CD4-positive, alpha-beta T cell treated with Interleukin-4 for 1 hour (primary cell): ENCODE results near the gene STKLD1.

ENCODE experiments used
- DNase-seq, 2 donors: peaks; one replicate each; pipeline ENCODE4 v3.0.0-alpha.2; 2020 to 2022

The STKLD1 gene

GRCh38 chr9:133346021-133346785, 30.0 kb upstream of the STKLD1 start:
- no peak for DNase-seq

GRCh38 chr9:133347515-133347984, 28.6 kb upstream of the STKLD1 start:
- DNase-seq: peak; percentile 61 to 71

DNA sequence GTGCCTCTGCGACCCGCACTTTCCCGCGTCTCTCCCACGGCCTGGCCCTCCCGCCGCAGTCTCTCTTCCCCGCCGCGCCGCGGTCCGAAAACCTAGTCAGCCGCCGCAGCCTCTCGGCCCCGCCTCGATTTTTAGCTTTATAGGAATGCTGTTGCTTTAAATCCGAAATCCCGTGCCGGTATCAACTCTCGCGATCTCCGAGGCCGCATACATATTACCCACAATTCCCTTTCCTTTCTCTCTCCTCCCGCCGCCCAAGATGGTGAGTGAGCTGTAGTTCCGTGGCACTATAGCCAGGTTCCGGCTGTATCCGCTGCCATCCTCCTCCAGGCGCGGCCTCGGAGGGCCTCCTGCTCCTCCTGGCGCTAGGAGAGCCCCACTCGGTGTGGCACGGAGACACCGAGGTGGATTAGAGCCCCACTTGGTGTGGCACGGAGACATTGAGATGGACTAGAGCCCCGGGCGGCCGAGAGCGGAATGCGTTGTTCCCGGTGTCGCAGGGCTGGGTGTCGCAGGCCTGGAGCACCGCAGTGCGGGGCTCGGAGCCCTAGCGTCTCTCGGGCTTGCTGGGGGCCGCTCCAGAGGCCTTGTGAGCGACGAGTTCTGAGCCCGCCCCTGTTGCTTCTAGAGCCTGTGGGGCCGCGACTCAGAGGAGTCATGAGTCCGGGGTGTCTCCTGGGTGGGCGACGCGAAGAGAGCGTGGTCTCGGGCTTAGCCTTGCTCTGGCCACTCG, 28.0 kb upstream of the STKLD1 start, which contains the start of the genes MED22 and RPL7A:
Gene MED22 (minus strand): TSS at position 147 of the 733 bp plus-strand sequence. CDS start 1,469 bp downstream, outside the sequence.
Gene RPL7A (plus strand): TSS at position 234 of the 733 bp plus-strand sequence. CDS start 26 bp downstream, at position 260.
- DNase-seq: peak; percentile 96

DNA sequence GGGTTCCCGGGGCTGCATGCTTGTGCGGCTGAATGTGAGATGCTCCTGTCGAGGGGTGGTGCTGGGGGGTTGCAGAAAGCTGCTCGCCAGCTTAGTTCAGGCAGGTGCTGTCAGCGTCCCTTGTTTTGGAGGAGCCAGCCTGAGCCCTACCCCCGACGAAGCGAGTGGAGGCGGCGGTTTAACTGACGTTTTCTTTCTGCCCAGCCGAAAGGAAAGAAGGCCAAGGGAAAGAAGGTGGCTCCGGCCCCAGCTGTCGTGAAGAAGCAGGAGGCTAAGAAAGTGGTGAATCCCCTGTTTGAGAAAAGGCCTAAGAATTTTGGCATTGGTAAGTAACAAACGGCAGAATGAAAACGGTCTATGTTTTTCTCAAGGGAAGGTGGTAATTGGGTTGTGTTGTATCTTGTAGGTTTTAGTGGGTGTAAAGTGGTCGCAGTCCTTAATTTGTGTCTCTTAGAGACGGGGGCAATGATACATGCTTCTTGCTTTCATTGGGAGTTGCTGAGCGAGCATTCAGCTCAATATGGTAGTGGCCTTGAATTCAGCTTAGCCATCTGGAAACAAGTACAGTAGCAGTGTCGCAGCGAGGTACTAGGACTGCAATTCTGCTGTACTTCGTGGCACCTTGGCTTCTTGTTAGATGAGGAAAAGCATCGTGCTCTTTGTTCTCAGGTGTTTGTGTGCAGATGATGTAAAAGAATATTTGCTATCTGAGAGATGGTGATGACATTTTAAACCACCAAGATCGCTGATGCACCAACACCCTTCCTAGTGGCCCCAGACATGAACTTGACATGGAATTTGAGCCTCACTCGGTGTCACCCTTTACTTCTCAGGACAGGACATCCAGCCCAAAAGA, 27.2 kb upstream of the STKLD1 start:
- no peak for DNase-seq

DNA sequence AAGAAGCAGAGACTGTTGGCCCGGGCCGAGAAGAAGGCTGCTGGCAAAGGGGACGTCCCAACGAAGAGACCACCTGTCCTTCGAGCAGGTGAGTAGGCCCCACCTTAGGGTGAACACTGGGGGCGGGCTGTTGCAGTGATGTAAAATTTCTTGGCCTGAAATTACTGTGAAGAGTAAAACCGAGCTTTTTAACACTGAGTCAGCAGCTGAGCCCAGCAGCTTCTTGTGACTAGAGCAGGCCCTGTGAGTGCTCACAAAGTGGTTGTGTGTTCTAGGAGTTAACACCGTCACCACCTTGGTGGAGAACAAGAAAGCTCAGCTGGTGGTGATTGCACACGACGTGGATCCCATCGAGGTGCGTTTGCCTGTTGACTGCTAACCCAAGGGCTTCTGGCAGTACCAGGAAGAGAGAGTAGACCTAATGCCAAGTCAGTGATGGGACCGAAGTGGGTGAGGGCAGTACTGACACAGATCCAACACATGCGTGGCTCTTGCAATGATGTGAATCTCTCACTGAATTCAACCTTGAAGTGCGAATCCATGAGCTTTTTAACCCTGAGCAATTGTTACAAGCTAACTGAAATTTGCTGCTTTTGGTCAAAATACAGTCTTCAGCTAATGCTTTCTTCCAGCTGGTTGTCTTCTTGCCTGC, 26.1 kb upstream of the STKLD1 start:
- DNase-seq: no peak

DNA sequence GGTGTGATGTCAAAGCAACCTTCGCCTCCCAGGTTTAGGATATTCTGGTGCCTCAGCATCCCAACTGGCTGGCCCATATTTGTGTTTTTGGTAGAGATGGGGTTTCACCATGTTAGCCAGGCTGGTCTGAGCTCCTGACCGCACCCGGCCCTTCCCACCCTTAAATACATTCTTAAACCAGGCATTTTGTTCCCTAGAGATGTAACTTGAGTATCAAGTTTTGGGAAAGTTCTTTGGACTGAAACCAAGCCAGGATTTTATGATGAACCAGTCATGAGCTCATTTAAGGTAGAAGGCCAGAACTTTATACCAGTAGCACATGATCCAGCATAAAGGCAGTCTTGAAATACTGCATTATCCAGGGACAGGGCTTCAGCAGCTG, 24.6 kb upstream of the STKLD1 start:
- DNase-seq: no peak

- DNase-seq: peak; percentile 43
These were observed 24.1 kb upstream of the STKLD1 start for GRCh38 chr9:133351908-133352634.

GRCh38 chr9:133352635-133353340, 23.4 kb upstream of the STKLD1 start:
- DNase-seq: no peak

DNA sequence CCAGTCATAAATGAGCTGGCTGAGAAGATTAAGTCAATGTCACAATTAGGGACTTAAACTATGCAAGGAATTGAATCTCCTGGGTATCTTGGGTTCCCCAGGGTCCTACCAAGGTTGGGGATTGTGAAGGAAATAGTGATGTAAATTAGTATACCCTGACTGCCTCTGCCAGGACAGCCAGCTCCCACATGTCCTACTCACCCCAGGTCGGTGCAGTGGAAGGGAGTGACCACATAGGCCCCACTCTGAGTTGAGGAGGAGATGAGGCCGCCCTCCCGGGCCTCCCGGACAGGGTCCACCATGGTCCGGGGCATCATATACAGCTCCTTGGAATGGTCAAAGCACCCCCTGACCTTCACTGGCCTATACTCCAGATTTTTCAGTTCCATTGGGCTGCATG, 22.6 kb upstream of the STKLD1 start:
- DNase-seq: no peak

- DNase-seq: no peak
These were observed 21.4 kb upstream of the STKLD1 start for GRCh38 chr9:133354766-133355165.

- no peak for DNase-seq
These were observed 20.2 kb upstream of the STKLD1 start for GRCh38 chr9:133355881-133356357.

DNA sequence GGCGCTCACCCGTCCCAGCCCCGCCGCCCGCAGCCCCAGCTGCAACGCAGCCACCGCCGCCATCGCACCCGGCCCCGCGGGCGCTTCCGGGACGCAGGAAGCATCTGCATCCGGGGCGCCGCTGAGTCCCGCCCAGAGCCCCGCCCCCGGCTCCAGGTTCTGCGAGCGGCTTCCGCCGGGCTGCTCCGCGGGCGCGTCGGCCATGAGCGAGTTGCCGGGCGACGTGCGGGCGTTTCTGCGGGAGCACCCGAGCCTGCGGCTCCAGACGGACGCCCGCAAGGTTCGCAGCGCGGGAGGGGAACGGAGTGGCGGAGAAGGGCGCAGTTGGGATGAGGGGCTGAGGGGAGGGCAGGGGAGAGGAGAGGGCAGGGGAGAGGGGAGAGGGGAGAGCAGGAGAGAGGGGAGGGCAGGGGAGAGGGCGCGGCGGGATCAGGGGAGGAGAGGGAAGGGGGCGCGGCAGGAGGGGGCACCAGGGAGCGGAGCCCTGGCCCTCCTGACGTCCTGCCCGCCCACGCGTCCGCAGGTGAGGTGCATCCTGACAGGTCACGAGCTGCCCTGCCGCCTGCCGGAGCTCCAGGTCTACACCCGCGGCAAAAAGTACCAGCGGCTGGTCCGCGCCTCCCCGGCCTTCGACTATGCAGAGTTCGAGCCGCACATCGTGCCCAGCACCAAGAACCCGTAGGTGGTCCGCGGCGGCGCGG, 19.6 kb upstream of the STKLD1 start, which contains the start of the genes SURF1 and SURF2:
Gene SURF1 (minus strand): TSS at position 97 of the 701 bp plus-strand sequence. CDS start 34 bp downstream, at position 63.
Gene SURF2 (plus strand): TSS at position 160 of the 701 bp plus-strand sequence. CDS start 43 bp downstream, at position 203.
- DNase-seq: peak; percentile 87 to 89

- DNase-seq: no peak
These were observed 18.5 kb upstream of the STKLD1 start for GRCh38 chr9:133357656-133358055.

DNA sequence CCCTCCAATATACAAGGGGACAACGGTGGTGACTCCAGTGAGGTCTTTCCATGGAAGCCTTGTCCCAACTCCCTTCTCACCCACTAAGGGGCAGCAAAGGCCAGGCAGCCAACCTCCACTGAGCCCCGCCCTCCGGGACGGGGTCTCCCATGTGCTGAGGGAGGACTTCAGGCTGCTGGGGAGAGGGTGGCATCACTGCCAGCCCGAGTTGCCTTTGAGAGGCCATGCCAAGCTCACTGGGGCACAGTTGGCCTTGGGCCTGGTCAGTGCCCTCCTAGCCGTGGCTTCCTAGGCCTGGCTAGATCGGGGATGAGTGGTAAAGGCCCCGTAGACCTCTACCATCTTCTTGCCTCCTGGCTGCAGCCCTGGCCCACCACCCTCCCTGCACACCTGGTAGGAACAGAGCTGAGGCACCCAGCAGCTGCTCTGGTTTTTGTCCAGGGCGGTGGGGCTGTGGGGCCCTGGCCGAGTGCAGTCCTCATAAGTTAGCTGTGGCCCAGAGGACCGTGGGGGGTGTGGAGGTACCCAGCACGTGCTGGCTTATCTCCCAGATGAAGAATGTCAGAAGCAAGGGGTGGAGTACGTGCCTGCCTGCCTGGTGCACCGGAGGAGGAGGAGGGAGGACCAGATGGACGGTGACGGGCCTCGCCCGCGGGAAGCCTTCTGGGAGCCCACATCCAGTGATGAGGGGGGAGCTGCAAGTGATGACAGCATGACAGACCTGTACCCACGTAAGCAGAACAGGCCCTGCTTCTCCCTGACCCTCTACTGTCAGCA, 16.6 kb upstream of the STKLD1 start:
- no peak for DNase-seq

DNA sequence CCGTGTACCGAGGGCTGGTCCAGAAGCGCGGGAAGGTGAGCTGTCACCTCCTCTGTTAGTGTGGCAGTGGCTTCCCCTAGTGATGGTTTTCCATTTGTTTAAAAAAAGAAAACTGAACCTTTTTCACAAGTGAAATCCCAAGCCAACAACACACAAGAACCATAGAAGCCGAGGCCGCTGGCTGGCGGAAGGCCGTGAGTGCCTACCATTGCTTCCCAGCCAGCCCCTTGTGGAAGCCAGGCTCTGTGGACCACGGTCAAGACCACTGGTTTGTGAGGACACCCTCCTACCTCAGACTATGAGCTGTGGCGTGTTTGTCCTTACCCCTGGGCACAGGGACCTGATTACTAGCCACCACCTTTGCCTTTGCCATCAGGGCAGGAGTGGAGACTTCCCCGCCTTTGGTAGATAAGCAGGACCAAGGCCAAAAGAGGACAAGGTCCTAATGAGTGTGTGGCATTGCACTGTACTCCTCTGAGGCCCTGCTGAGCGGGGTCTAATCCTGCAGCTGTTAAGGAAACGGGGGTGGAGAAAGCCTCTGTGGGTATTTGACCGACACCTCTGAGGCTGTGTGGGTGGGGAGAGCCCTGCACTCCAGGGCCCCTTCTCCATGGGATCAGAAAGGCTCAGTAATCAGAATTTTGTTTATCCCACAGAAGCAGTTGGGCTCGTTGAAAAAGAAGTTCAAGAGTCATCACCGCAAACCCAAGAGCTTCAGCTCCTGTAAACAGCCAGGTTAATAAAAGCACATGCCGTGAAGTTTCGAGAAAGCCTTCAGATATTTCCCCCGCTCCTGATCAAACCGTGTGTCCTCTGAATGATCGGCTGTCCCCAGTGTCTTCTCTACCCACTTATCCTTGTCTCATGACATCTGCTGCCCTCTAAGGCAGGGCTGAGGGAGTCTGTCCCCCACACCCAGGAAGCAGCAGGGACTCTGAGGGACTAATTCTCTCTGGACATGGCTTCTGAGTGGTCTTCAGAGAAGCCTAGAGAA, 15.5 kb upstream of the STKLD1 start:
- DNase-seq: no peak

DNA sequence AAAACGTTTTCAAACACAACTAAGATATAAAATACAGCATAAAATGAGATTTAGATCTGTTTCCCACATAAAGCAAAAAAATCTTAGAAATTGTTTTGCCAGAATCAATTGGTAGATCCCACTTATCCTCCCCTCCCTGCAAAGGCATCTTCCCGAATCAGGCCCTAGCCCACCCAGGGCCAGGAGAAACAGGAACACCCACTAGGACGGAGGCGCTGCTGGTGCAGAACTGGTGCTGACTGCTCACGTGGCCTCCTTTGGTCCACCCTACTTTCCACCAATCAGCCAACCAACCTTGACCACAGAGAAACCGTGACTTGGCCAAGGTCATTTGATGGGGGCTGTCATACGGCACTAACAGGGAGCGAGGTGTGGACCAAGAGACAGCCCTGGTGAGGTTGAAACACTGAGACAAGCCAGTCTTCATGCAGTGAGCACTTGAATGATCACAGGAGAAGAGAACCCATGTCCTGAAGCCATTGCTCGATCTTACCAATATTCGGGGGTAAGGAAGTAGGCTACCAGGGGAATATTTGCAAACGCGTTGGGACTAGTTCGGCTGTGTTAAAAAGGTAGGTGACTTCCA, 14.6 kb upstream of the STKLD1 start:
- no peak for DNase-seq

DNA sequence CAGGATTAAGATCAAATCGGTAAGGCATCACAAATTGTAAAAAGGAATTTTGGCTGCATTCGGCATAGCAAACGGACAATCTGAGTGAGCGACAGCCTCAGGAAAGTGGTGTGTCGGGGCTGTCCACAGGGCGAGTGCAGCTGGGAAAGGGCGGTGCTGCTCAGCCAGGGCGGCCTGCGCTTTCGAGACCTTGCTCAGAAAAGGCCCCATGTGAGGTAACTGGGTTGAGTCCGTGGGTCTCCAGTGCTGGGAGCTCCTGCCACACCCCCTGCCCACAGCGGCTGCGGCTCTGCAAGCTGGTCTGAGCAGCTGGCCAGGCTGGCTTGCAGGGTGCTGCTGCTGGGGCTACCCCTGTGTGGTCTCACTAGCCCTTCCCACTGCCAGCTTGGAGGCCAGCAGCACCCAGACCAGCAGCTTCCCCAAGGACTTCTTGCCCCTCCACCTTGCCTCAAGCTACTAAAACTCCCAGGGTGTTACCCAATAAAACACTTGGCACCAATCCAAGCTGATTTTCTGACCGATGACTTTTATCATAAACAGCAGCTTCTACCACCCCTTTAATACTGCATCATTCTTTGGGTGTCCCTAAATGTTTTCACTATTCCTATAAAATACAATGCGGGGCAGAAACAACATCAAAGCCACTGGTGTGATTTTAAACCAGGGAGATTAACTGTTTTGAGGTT, 13.7 kb upstream of the STKLD1 start:
- no peak for DNase-seq
